Activated T-cell treated with anti-CD3 and anti-CD28 coated beads, Interleukin-2, amount 50 U/mL, for 72 hours (primary cell): ENCODE data around the gene GRK3. TPM values are rescaled to one million over a fixed set of nuclear protein-coding genes. Genes with fewer than 3 reads are reported as not detected.

Experiments
- ATAC-seq, 2 donors: fragments of 150-1000 bp; cut with Tn5 transposase; replicated peaks in 1 of 2; 2 replicates each; pipeline ENCODE4 v1.10.0; 2021; ENCODE audit warnings: moderate library complexity in 2 of 2, mild to moderate bottlenecking in 1 of 2
- DNase-seq, 2 donors: peaks; one replicate each; pipeline ENCODE4 v3.0.0; 2021 to 2022; ENCODE audit warnings: mixed read lengths in 1 of 2
- H3K27ac Mint-ChIP-seq: one replicate; pipeline ENCODE4 v1.8.0; 2022; ENCODE audit warnings: mild to moderate bottlenecking, moderate library complexity, mixed read lengths
- H3K27me3 Mint-ChIP-seq: one replicate; pipeline ENCODE4 v1.8.0; 2022; ENCODE audit warnings: low read depth, mixed read lengths
- H3K36me3 Mint-ChIP-seq, 2 donors: one replicate each; pipeline ENCODE4 v1.8.0; 2022; ENCODE audit warnings: mixed read lengths in 2 of 2, mild to moderate bottlenecking in 1 of 2; ENCODE audit not compliant: insufficient read depth in 2 of 2
- H3K4me1 Mint-ChIP-seq: one replicate; pipeline ENCODE4 v1.8.0; 2022; ENCODE audit warnings: low read depth, mixed read lengths
- H3K4me3 Mint-ChIP-seq, 2 donors: one replicate each; pipeline ENCODE4 v1.8.0; 2022; ENCODE audit warnings: mild to moderate bottlenecking in 2 of 2, mixed read lengths in 2 of 2, moderate library complexity in 2 of 2
- H3K9me3 Mint-ChIP-seq, 2 donors: one replicate each; pipeline ENCODE4 v1.8.0; 2022; ENCODE audit warnings: mixed read lengths in 2 of 2
- total RNA-seq, 2 donors: library from RNA; stranded (reverse); gene quantifications; one replicate each; pipeline ENCODE4 v1.2.3, GENCODE V29; 2022

GRK3 gene
- total RNA-seq, 2 donors from 2014 or later, result 25.9 to 31.9 TPM

- no peak for DNase-seq
- Mint-ChIP-seq H3K4me3 (no peak overlapping the region), H3K4me1 (peaks cover 39% of the 10 kb centered on the region), H3K9me3 (peaks cover 0 to 2% of the 10 kb centered on the region in 2 donors), H3K36me3 (peaks cover 5 to 11% of the 10 kb centered on the region in 2 donors), H3K27me3 (no peaks in the 10 kb centered on the region), H3K27ac (no peak overlapping the region)
- no peak for ATAC-seq
Observed at GRCh38 chr22:25626624-25626990, 62.1 kb downstream of the GRK3 start.

- Mint-ChIP-seq H3K9me3 (peaks cover 0 to 2% of the 10 kb centered on the region in 2 donors), H3K4me1 (peaks cover 32% of the 10 kb centered on the region), H3K27ac (no peak overlapping the region), H3K4me3 (no peak overlapping the region), H3K36me3 (peaks cover 5 to 11% of the 10 kb centered on the region in 2 donors), H3K27me3 (no peaks in the 10 kb centered on the region)
- ATAC-seq (no peak), DNase-seq (no peak)
Observed at GRCh38 chr22:25627271-25627852, 62.9 kb downstream of the GRK3 start.

- H3K27ac Mint-ChIP-seq, result no peak overlapping the region
- H3K27me3 Mint-ChIP-seq, result no peaks in the 10 kb centered on the region
- no peak for ATAC-seq
- peaks cover 1 to 9% of the 10 kb centered on the region in 2 donors for H3K36me3 Mint-ChIP-seq
- DNase-seq, result no peak
- peaks cover 20% of the 10 kb centered on the region for H3K4me1 Mint-ChIP-seq
- no peak overlapping the region for H3K4me3 Mint-ChIP-seq
- peaks cover 0 to 2% of the 10 kb centered on the region in 2 donors for H3K9me3 Mint-ChIP-seq
Observed at GRCh38 chr22:25628494-25628893, 64.0 kb downstream of the GRK3 start.

GRCh38 chr22:25629613-25630012 is 65.1 kb downstream of the GRK3 start:
- H3K27me3 Mint-ChIP-seq, result no peaks in the 10 kb centered on the region
- ATAC-seq (no peak), DNase-seq (no peak)
- peaks cover 0 to under 1% of the 10 kb centered on the region in 2 donors for H3K36me3 Mint-ChIP-seq
- H3K4me3 Mint-ChIP-seq, result no peak overlapping the region
- H3K4me1 Mint-ChIP-seq, result peaks cover 9% of the 10 kb centered on the region
- H3K9me3 Mint-ChIP-seq, result no peaks in the 10 kb centered on the region
- H3K27ac Mint-ChIP-seq, result no peak overlapping the region

- Mint-ChIP-seq H3K4me1 (peaks cover 6% of the 10 kb centered on the region), H3K27me3 (peaks cover 1% of the 10 kb centered on the region), H3K9me3 (no peaks in the 10 kb centered on the region), H3K36me3 (no peaks in the 10 kb centered on the region), H3K27ac (no peak overlapping the region), H3K4me3 (no peak overlapping the region)
- ATAC-seq, result no peak
- DNase-seq, result no peak
Observed at GRCh38 chr22:25630447-25630846, 66.0 kb downstream of the GRK3 start.

- Mint-ChIP-seq H3K27ac (peak overlapping the region; percentile 5), H3K4me3 (no peak overlapping the region), H3K9me3 (peaks cover 0 to 2% of the 10 kb centered on the region in 2 donors), H3K27me3 (peaks cover 5% of the 10 kb centered on the region), H3K4me1 (no peaks in the 10 kb centered on the region), H3K36me3 (peaks cover 1 to 3% of the 10 kb centered on the region in 2 donors)
- ATAC-seq (no peak), DNase-seq (no peak)
Observed at GRCh38 chr22:25636323-25636722, 71.8 kb downstream of the GRK3 start.

- Mint-ChIP-seq H3K9me3 (peaks cover 0 to 2% of the 10 kb centered on the region in 2 donors), H3K4me3 (no peak overlapping the region), H3K27ac (no peak overlapping the region), H3K4me1 (no peaks in the 10 kb centered on the region), H3K36me3 (peaks cover 1 to 6% of the 10 kb centered on the region in 2 donors), H3K27me3 (peaks cover 5% of the 10 kb centered on the region)
- DNase-seq (no peak), ATAC-seq (no peak)
Observed at GRCh38 chr22:25637032-25637431, 72.6 kb downstream of the GRK3 start.

- peaks cover 3 to 6% of the 10 kb centered on the region in 2 donors for H3K36me3 Mint-ChIP-seq
- DNase-seq (no peak), ATAC-seq (no peak)
- peaks cover 5% of the 10 kb centered on the region for H3K27me3 Mint-ChIP-seq
- H3K27ac Mint-ChIP-seq, result no peak overlapping the region
- no peaks in the 10 kb centered on the region for H3K4me1 Mint-ChIP-seq
- H3K4me3 Mint-ChIP-seq, result no peak overlapping the region
- H3K9me3 Mint-ChIP-seq, result peaks cover 0 to 2% of the 10 kb centered on the region in 2 donors
Observed at GRCh38 chr22:25637672-25638071, 73.2 kb downstream of the GRK3 start.

- Mint-ChIP-seq H3K36me3 (peaks cover 5 to 6% of the 10 kb centered on the region in 2 donors), H3K4me3 (no peak overlapping the region), H3K4me1 (no peaks in the 10 kb centered on the region), H3K27me3 (peaks cover 5% of the 10 kb centered on the region), H3K9me3 (peaks cover 0 to 2% of the 10 kb centered on the region in 2 donors), H3K27ac (no peak overlapping the region)
- ATAC-seq, result no peak
- no peak for DNase-seq
Observed at GRCh38 chr22:25638638-25639037, 74.2 kb downstream of the GRK3 start.

- Mint-ChIP-seq H3K4me3 (no peak overlapping the region), H3K27me3 (no peaks in the 10 kb centered on the region), H3K9me3 (peaks cover 0 to 2% of the 10 kb centered on the region in 2 donors), H3K27ac (no peak overlapping the region), H3K4me1 (peaks cover 20% of the 10 kb centered on the region), H3K36me3 (peaks cover 5 to 6% of the 10 kb centered on the region in 2 donors)
- no peak for DNase-seq
- no peak for ATAC-seq
Observed at GRCh38 chr22:25641650-25642049, 77.2 kb downstream of the GRK3 start.

GRCh38 chr22:25643232-25644000 is 78.9 kb downstream of the GRK3 start:
- H3K4me1 Mint-ChIP-seq, result peaks cover 20% of the 10 kb centered on the region
- DNase-seq (no peak), ATAC-seq (no peak)
- no peak overlapping the region for H3K27ac Mint-ChIP-seq
- H3K4me3 Mint-ChIP-seq, result no peak overlapping the region
- H3K36me3 Mint-ChIP-seq, result peaks cover 6 to 8% of the 10 kb centered on the region in 2 donors
- H3K27me3 Mint-ChIP-seq, result no peaks in the 10 kb centered on the region
- H3K9me3 Mint-ChIP-seq, result peaks cover 0 to 2% of the 10 kb centered on the region in 2 donors

GRCh38 chr22:25644122-25644521 is 79.6 kb downstream of the GRK3 start:
- Mint-ChIP-seq H3K27ac (no peak overlapping the region), H3K9me3 (no peaks in the 10 kb centered on the region), H3K4me1 (peaks cover 20% of the 10 kb centered on the region), H3K4me3 (no peak overlapping the region), H3K36me3 (peaks cover 4 to 8% of the 10 kb centered on the region in 2 donors), H3K27me3 (no peaks in the 10 kb centered on the region)
- no peak for DNase-seq
- ATAC-seq, result no peak

GRCh38 chr22:25645266-25645665 is 80.8 kb downstream of the GRK3 start:
- H3K4me1 Mint-ChIP-seq, result peaks cover 20% of the 10 kb centered on the region
- no peaks in the 10 kb centered on the region for H3K9me3 Mint-ChIP-seq
- no peak for ATAC-seq
- no peak overlapping the region for H3K27ac Mint-ChIP-seq
- no peak overlapping the region for H3K4me3 Mint-ChIP-seq
- peaks cover 4 to 7% of the 10 kb centered on the region in 2 donors for H3K36me3 Mint-ChIP-seq
- H3K27me3 Mint-ChIP-seq, result no peaks in the 10 kb centered on the region
- DNase-seq, result no peak
